GM10248 (cell line): ENCODE data around the gene XIAP.
"Not testable (repeated sequence)": the region's sequence is repeated elsewhere in the genome, so short reads cannot be mapped to it uniquely, and the experiment has no call there.

Source experiments
- CTCF ChIA-PET: fragments of 300-600 bp; sonication (Branson Sonifier 250); formaldehyde crosslinking; extraction: SDS; loops from one replicate; lab custom pipeline; 2021; ENCODE audit warnings: antibody characterized with exemption; lab: Yijun Ruan, JAX
- POLR2A ChIA-PET: fragments of 350-650 bp; sonication (Branson Sonifier 250); formaldehyde crosslinking; extraction: SDS; loops from one replicate; lab custom pipeline; 2020; ENCODE audit warnings: antibody characterized with exemption; lab: Yijun Ruan, JAX
- DNase-seq: peaks from one replicate; pipeline ENCODE4 v3.0.0; 2012; ENCODE audit errors: extremely low spot score
- TF ChIP-seq, protein P1 (sequence below): IDR thresholded peaks from 2 replicates; pipeline ENCODE4 v1.5.1; 2012; ENCODE audit warnings: mild to moderate bottlenecking, low read depth; ENCODE audit errors: extremely low read depth, missing control alignments, control extremely low read depth

XIAP gene

DNA sequence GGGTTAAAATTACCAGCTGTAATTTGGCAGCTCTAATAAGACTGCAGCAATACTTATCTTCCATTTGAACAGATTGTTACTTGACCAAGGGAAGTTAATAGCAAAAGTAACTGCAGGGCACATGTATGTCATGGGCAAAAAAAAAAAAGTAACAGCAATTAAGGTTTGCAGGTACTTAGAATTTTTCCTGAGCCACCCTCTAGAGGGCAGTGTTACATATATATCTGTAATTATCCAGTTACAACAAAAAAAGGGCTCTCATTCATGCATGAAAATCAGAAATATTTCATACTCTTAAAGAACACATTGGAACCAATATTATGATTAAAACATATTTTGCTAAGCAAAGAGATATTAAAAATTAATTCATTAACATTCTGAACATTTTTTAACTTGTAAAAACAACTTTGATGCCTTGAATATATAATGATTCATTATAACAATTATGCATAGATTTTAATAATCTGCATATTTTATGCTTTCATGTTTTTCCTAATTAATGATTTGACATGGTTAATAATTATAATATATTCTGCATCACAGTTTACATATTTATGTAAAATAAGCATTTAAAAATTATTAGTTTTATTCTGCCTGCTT, 25.1 kb downstream of the XIAP start:
- ChIA-PET CTCF (interaction anchor here (0.7 to 1.0 kb wide), 3 partner anchors 16 to 107 kb away, joined by 3 to 4 read pairs (median 4); no protein-coding TSS in a partner anchor), POLR2A (no interaction called here)
- TF ChIP-seq, protein P1, sequence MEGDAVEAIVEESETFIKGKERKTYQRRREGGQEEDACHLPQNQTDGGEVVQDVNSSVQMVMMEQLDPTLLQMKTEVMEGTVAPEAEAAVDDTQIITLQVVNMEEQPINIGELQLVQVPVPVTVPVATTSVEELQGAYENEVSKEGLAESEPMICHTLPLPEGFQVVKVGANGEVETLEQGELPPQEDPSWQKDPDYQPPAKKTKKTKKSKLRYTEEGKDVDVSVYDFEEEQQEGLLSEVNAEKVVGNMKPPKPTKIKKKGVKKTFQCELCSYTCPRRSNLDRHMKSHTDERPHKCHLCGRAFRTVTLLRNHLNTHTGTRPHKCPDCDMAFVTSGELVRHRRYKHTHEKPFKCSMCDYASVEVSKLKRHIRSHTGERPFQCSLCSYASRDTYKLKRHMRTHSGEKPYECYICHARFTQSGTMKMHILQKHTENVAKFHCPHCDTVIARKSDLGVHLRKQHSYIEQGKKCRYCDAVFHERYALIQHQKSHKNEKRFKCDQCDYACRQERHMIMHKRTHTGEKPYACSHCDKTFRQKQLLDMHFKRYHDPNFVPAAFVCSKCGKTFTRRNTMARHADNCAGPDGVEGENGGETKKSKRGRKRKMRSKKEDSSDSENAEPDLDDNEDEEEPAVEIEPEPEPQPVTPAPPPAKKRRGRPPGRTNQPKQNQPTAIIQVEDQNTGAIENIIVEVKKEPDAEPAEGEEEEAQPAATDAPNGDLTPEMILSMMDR = peak; percentile 14
- peak; percentile 49 for DNase-seq

DNA sequence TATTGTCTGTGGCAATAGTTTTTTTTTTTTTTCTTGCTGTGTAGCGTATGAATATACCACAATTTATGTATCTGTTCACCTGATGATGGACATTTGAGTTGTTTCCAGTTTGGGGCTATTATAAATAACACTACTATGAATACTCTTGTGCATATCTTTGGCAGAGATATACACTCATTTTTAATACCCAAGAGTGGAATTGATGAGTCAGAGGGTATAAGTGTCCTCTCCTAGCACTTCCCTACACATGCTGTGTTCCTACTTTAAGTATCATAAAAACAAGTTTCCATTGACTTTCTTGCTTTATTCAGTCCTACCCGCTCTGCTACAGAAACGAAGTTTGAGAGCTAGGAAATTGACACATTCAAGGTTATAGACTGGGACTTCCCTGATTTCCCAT, 39.8 kb downstream of the XIAP start:
- ChIA-PET POLR2A (no interaction called here), CTCF (interaction anchor here (1.2 kb wide), 1 partner anchor 67 kb away, joined by 4 read pairs; no protein-coding TSS in a partner anchor)
- TF ChIP-seq, protein P1 = no peak
- no peak for DNase-seq

DNA sequence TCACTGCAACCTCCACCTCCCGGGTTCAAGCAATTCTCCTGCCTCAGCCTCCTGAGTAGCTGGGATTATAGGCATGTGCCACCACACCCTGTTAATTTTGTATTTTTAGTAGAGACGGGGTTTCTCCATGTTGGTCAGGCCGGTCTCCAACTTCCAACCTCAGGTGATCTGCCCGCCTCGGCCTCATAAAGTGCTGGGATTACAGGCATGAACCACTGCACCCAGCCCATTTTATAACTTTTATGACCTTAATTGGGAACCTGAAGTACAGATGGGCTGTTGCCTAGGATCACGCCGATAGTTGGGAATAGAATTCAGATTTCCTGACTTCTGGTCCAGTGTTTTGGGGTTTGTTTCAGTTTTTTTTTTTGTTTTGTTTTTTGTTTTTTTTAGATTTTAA, 43.4 kb downstream of the XIAP start:
- POLR2A ChIA-PET, DNase-seq, CTCF ChIA-PET: not testable (repeated sequence)

DNA sequence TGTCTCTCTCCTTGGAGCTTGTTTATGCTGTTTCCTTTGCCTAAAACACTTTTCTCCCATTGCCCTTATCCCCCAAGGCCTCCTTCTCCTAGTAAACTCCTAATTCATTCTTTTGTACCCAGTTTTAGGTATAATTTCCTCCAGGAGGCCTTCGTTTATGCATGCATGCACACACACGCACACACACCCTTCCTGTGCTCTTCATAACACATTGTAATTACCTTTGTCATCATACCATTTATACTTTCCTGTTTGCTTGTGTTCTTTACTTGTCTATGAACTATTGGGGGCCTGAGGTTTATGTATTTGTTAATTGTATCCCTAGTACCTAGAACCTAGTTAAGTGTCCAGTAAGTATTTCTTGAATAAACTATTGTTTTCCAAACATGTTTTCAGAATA, 45.5 kb downstream of the XIAP start:
- no peak for DNase-seq
- ChIA-PET POLR2A (no interaction called here), CTCF (no interaction called here)
- TF ChIP-seq, protein P1 = no peak

DNA sequence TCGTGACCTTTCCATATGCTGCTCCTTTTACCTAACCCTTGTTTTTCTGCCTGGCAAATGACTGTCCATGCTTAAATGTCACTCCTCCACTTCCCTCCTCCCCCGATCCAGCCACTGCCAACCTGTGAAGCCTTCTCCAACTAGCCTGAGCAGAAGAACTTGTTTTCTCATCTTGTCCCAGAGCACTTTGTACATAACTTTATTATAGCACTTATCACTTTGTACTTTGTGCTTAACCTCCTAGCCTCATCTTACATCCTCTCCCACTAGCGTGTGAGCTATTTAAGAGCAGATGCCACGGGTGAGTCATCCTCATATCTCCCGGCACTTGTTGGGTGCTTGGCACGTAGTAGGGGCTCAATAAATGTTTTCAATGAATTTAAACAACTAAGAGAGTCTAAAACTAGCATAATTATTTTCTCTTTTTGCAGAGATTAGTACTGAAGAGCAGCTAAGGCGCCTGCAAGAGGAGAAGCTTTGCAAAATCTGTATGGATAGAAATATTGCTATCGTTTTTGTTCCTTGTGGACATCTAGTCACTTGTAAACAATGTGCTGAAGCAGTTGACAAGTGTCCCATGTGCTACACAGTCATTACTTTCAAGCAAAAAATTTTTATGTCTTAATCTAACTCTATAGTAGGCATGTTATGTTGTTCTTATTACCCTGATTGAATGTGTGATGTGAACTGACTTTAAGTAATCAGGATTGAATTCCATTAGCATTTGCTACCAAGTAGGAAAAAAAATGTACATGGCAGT, 46.9 kb downstream of the XIAP start:
- ChIA-PET POLR2A (no interaction called here), CTCF (no interaction called here)
- DNase-seq = no peak
- TF ChIP-seq, protein P1 = no peak

DNA sequence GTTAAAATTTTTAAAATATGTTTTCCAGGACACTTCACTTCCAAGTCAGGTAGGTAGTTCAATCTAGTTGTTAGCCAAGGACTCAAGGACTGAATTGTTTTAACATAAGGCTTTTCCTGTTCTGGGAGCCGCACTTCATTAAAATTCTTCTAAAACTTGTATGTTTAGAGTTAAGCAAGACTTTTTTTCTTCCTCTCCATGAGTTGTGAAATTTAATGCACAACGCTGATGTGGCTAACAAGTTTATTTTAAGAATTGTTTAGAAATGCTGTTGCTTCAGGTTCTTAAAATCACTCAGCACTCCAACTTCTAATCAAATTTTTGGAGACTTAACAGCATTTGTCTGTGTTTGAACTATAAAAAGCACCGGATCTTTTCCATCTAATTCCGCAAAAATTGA, 49.7 kb downstream of the XIAP start:
- POLR2A ChIA-PET = no interaction called here
- TF ChIP-seq, protein P1 = no peak
- CTCF ChIA-PET = no interaction called here
- no peak for DNase-seq

DNA sequence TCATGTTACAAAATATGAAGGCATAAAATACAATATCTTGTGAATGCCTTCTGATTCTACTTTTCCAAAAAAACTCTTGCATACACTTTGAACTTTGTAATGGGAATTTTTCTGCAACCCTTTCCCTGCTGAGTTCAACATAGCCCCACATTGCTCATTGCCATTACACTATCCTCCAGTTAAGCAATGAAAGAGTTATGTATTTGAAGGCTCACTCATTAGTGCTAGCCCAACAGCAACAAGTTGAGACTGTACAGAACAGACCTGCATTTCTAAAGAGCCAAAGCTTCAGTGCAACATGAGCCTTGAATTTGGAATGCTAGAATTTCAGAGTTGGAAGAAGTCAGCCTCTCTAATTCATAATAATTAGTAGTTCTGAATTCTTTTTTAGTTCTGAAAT, 57.2 kb downstream of the XIAP start:
- ChIA-PET POLR2A (no interaction called here), CTCF (no interaction called here)
- TF ChIP-seq, protein P1 = no peak
- DNase-seq = no peak
